CD4-positive, alpha-beta T cell treated with Interleukin-1 beta for 1 hour (primary cell): ENCODE measurements around the gene JPH2.

Experiments
- DNase-seq, 2 donors: peaks; one replicate each; pipeline ENCODE4 v3.0.0-alpha.2; 2020 to 2022

JPH2 gene

DNA sequence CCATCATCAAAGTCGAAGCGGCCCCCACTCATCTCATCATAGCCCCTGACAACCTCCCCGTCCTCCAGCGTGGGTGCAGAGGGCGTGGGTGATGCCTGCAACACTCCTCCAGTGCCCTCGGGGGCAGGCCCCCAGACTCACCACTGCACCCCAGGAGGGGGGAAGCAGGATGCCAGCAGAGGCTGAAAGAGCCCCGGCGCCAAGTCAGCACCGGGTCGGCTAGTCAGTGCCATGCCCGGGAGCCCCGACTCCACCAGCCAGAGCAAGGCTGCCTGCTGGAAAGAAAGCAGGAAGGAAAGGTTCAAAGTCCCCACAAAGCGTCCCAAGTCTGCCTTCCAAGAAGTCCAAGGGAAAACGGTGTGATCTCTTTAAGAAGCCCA lies 324 bp downstream of the JPH2 start:
- no peak for DNase-seq

DNA sequence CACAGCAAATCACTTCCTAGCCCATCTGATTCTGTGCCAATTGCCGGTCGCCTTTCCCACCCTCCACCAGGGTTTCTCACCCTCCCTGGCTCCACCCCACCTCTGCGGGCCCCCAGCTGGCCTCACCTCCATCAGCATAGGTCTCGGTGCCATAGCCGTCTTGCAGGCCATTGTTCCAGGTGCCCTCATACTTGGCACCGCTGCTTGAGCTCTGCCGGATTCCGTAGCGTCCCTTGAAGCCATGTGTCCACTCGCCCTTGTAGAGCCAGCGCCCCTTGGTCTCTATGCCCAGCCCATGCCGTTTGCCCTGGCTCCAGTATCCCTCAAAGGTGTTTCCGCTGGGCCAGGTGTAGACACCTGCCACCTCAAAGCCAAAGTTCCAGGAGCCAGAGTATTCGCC lies 787 bp downstream of the JPH2 start:
- no peak for DNase-seq

DNA sequence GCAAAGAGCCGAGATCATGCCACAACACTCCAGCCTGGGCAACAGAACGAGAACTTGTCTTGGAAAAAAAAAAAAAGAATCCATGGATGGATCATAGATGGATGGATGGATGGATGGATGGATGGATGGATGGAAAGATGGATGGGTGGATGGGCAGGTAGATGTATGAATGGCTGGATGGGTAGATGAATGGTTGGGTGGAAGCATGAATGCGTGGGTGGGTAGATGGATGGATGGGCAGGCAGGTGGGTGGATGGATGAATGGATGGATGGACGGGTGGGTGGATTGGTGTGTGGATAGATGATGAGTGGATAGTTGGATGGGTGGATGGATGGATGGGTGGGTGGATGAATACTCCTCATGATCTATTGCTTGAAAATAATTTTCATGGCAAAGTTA lies 1.4 kb downstream of the JPH2 start:
- DNase-seq: no peak

DNA sequence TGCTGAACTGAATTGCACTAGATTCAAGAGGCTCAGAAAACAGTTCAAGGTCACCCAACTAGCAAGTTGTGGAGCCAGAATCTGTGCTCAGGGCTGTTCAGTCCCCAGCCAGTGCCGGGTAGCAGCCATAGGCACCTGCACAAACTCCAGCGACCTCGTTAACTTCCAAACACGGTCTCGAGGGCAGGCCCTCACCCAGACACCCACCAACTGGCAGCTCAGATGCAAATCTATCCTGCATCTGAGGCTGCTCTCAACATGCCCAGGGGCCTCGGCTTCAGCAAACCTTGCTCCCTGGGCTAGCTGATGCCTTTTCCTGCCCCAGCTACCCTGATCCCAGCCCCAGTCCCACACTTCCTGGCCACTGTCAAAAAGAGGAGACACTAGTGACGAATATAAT lies 3.7 kb downstream of the JPH2 start:
- no peak for DNase-seq

DNA sequence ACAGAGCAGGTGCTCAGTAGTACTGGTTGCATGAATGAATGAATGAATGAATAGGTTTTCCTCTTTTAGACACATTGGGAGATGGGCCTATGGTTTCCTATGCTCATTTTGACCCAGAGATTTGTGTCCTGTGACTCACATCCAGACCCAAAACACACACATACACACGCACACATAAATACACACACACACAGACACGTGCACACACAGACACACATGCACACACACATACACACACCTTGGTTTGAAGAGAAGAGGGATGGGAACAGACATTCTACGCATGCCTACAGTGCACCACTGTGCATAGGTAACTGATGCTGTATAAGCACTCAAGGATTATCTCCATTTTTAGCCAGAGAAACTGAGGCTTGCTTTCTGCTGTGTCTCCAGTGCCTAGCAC lies 4.1 kb downstream of the JPH2 start:
- no peak for DNase-seq

DNA sequence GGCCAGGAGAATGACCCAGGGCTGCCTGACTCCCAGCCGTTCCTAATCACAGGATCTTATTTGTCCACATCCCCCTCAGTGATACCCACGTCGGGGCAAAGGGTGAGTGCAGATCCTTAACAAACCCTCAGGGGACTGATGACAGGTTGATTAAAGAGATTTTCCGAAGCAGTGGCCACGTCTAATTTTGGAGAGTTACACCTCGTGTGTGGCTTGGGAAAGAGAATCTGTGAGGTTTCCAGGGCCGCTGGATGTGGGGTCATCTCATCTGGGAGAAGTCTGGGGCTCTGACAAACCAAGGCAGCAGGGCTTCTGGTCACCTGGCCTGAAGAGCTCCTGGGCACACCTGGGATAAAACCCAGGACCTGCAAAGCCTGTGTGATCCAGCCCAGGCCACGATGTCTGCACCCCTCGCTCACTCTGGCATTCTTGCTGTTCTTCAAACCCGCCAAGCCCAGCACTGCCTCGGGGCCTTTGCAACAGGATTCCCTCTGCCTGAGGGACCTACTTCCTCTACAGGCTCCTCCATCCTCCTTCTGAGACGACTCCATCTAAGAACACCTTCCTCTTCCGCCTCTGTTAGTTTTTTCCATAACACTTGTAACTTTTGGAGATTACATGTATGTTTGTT lies 4.7 kb downstream of the JPH2 start:
- DNase-seq: no peak

DNA sequence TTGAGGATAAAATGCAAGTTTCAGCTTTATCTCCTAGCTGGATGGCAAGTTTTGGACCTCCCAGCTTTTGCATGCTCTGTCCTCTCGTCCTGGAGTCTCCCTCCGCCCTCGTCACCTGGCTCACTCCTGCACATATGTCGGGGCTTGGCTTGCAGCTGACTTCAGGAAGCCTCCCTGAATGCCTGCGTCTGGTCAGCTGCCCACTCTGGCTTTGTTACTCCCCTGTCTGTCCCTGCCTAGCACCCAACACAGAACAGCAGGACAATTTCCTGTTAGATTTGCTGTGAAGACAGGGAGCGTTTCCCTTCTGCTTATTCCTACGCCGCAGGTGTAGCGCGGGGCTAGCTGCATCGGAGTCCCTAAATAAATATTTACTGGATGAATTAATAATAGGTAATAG lies 5.4 kb downstream of the JPH2 start:
- DNase-seq: no peak

DNA sequence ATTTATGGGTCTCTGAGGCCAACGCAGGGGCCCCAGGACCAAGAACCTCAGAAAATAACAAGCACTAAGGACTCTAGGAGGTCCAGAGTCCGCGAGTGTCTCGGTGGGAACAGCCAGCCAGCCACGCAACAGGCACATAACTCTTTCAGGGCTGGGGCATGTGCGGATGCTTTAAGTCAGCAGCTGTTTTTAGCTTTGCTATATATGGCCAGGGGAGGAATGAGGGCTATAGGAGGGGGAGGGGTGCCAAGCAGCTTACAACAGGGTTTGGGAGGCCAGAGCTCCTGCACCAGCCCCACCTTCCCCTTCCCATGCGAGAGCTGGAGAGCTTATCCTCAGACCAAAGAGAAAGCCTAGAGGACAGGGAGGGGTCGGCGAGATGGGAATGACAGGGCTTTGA lies 6.2 kb downstream of the JPH2 start:
- DNase-seq: no peak

DNA sequence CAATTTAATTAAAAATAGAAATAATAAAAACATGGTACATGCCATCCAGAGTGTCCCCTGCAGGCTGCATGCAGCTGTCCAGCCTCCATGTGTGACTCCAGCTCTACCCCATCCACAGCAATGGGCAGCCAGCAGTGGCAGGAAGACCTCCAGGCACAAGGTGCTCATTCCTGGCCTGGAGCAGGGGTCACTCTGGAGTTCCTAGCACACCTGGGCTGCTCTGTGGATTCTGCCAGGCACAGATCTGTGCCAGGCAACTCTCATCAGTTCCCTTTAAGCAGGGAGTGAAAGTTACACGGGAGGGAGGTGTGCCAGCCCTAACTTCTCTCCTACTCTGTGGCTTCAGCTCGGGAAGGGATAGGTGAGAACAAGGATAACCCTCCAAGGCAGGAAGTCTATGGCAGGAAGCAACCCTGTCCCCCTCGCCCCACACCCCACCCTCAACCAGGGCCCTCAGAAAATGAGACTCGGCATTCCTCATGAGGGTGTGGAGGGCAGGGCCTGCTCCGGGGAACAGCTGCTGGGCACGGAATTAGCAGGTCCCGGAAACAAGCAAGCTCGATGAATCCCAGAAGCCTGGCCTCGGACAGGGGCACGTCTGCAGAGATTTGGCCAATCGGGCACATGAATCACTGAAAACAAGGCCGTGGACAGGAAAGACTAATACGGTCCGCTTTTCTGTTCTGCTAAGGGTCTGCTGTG lies 10.0 kb downstream of the JPH2 start:
- DNase-seq: no peak

DNA sequence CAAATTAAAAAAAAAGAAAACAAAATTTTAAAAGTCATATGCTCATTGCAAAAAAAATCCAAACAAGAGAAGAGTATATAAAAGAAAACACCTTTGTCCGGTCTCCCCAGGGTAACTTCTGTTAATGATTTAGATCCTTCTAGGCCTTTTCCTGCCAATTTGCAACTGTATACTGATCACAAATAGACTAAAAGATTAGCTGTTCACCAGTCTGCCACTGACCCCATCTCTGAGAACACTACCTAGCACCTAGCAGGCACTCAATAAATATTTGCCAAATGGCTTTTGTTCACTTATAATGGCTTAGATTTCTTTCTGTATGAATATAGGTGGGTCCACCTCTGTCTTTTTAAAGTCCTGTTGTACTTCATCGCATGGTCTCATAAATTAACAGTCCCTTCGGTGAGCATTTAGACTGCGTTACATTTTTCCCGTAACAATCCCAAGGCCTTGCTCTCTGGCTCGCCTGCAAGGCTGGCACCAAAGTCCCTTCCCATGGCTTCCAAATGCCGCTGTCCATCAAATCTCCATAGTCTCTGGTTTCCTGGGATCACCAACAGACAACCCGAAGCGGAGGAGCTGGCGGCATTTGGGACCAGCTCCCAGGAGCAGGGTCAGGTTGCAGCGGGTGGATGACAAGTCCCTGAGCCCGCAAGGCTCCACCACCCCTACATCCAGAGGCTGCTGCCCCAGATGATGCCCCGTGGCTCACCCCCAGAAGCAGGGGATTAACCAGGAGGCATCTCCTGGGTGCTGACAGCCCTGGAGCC lies 11.8 kb downstream of the JPH2 start:
- DNase-seq: no peak

DNA sequence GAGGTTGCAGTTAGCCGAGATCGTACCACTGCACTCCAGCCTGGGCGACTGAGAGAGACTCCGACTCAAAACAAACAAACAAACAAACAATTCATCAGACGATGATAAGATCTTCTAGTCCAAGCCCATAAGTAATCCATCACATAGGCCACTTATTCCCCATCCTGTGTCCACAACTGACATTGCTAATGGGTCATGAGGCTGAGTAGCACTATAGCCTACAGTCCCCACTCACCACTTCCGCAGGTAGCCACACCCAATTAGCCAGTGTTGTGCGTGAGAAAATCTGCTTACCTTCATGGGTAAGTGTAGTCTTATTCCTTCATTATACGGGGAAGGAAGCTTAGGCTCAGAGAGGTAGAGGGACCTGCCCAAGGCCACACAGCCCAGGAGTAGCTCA lies 13.1 kb downstream of the JPH2 start:
- DNase-seq: no peak

DNA sequence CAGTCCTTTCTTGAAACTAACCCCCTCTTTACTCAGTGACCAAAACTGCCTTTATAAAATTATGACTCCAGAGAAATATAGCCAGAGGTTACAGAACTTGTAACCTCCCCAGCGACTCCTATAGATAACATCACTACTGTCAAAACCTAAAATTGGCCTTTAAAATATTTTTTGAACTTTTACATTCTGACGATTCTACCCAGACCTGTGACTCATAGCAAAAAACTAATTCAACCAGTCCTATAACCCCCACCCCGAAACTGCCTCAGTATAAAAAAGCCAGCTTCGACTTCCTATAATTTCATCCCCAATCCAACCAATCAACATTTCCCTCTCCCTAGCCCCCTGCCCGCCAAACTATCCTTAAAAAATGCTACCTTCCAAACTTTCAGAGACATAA lies 13.9 kb downstream of the JPH2 start:
- DNase-seq: no peak

DNA sequence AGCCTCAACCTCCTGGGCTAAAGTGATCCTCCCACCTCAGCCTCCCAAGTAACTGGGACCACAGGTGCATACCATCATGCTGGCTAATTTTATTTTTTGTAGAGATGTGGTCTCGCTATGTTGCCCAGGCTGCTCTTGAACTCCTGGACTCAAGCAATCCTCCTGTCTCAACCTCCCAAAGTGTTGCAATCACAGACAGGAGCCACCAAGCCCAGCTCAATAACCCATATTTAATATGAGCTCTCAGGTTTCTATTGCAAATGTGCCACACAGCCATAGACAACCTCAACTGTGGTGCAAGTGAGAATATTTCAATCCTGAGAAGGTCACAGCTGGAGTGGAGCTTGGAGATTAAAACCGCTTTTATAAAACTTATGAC lies 14.4 kb downstream of the JPH2 start:
- no peak for DNase-seq

DNA sequence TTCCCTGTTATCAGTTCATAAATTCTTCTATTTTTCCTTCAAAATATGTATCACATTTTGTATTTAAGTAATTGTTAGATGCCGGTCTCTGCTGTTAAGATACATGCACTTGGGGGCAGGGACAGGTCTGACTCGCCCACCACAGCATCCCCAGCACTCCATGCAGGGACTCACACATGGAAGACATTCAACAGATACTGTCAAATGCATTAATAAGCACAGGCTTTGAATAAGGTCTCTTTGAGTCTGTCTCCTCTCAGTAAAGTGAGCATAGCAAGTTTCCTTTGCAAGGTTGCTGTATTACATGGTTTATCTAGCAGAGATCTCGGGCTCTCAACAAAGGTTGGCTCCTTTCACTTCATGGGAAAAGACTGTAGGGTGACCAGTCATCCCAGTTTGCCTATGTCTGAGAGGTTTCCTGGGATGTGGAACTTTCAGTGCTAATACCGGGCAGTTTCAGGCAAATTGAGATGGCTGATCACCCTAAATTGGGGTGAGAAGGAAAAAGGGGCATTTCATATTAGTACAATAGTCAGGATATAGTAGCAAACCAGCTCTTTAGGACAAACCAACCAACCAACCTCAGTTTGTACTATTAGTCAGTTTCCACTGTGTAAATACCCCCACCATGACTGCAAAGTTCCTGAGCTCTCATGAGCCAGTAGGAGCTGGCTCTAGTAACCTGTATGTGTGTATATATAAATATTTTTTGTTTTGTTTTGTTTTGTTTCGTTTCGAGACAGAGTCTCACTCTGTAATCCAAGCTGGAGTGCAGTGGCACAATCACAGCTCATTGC lies 15.0 kb downstream of the JPH2 start:
- no peak for DNase-seq

DNA sequence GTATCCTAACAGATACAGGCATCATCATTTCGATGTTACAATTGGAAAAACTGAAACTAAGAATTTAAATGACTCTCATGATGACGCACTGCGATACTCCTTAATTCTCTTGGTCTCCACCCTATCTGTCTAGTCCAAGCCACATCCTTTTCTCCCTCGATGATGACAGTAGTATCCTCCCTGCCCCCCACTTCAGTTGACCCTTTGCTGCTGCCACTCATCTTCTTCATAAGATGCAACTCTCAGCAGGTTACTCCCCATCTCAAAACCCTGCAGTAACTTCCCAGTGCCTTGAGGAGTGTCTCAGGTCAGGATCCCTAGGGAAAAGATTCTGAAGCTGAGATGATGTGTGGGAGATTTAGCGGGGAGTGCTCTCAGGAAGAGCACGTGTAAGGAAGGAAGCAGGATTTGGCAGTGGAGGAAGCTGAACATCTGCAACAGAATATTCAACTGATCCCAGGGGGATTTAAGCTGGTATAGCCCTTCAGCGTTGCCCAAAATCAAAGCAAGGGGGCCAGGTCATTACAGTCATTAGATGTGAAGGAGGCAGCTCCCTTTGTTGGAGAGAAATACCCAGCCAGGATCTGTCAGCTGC lies 16.1 kb downstream of the JPH2 start:
- no peak for DNase-seq

DNA sequence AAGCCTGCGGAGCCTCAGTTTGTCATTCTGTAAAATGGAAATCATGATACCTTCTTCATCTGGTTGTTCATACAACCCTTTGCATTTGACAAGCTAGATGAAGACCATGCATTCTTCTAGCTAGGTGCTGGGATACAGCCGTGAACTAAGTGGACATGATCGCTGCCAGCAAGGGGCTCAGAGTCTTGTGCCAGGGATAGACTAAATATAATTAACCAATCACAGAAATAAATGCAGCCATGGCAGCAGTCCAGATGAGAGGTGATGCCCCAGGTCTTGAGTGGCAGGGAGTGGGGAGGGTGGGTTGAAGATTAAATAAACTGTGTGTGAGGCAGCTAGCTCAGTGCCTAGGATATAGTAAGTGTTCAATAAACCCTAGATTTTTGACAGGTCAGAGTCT lies 19.3 kb downstream of the JPH2 start:
- DNase-seq: no peak

DNA sequence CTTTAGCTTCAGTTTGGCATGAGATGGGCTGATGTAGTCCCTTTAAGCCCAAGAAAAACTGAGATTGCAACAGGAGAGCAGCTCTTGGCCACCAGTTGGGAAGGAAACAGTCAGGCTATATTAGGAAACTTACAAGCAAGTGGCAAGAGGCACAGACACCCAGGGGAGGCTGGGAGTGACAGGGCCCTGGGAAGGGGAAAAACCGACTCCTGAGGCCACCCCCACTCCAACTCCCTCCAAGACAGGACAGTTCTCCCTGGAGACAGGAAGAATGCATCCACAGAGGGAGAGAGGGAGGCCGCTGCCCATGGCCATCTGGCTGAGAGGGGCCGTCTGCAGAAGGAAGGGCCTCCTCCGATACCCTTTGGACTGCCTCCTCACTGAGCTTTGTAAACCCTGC lies 20.5 kb downstream of the JPH2 start:
- no peak for DNase-seq

DNA sequence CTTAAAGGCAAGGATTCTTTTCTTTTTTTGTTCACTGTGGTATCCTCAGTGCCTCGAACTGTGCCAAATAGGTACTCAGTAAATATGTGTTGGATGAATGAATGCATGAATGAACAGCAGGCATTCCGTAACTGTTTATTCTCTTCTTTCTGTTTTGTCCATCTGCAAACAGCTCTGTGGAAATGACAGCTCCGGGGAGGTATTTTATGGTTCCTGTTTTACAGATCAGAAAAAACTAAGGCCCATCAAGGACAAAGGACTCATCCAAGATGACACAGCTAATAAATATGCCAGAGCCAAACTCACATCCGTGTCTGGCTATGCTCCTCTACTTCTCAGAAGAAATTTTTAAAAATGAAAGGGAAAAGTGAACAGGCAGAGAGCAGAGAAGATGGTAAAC lies 21.0 kb downstream of the JPH2 start:
- no peak for DNase-seq

DNA sequence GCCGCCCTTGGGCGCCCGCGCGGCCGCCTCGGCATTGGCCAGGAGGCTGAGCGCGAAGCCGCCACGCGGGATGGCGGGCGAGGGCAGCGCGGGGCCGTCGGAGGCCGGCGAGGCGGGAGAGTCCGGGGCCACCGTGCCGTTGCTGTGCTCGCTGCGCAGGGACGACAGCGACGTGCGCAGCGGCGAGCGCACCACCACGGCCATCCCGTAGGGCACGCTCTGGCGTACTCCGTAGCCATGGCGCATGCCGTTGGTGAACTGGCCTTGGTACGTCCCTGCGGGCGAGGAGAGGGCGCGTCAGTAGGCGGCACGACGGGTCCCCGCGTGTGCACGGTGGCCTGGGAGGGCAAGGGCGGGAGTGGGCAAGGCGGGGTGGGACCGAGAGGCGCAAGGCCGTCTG lies 26.9 kb downstream of the JPH2 start:
- DNase-seq: no peak

DNA sequence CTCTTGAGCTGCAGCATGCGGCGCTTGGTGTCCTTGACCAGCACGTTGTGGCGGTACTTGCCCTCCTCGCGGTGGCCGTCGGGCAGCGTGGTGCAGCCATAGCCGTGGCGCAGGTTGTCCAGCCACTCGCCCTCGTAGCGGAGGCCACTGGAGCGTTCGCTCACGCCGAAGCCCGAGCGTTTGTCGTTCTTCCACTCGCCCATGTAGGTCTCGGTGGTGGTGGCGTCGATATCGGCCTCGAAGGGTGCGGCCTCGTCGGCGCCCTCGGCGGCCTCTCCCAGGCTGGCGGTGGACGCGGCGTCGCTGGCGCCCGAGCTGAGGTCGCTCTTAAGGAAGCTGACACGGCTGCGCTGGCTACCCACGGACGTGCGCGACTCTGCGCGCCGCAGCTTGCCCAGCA lies 27.3 kb downstream of the JPH2 start:
- DNase-seq: no peak

DNA sequence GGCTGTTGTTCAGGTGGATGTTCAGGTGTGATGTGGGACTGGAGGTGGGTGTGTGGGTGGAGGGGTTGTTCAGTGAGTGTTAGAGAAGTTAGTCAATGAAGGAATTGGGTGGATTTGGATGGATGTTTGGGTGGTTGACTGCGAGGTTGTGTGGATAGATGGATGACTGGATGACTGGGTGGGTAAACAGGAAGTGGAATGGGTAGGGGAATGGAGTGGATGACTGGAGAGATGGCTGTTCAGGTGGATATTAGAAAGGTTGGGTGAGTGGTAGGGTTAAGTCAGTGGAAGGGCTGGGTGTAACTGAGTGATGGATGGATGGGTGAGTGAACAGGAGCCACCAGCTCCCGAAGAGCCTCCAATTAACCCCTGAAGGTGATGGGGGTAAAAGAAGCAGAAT lies 27.9 kb downstream of the JPH2 start:
- no peak for DNase-seq

DNA sequence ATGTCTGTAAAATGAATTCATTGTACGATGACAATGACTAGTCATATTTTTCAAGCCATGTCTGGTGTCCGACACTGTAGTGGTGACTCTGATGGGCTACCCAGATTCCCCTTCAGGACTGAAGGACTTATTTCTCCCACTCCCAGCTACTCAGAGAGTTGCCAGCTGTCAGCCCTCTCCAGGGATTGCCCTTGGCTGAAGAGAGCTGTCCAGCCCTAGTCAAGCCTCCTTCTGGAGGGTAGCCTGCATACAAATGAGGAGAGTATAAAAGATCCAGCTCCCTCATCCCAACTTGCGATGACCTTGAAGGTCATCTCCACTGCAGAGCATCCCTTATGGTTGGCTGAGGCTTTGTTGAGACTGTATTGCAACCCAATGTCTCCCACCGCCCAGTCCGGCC lies 29.9 kb downstream of the JPH2 start:
- DNase-seq: no peak

DNA sequence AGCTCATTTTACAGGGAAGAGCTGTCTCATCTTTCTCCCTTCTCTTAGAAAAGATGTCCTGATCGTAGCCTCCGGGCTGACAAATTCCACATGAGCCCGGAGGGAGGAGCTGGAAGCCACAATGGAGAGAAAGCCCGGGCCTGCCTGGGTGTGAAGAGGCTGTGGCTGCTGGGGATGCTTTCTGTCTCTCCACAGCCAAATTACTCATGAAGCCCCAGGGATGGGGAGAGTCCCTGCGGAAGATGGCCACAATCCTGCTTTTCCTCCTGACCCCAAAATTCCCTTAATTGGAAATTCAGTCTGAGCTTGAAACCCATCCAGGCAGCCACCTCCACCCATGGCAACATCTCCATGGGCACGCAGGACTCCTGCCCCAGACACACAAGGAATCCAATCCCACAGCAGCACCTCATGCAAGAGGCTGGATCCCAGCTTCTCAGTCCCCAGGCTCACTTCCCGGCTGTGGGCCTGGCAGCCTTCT lies 32.4 kb downstream of the JPH2 start:
- no peak for DNase-seq
